HEK293 (cell line): ENCODE results near the gene CDK1.

Experiments used
- AEBP2 ChIP-seq: fragments of 450-650 bp; formaldehyde crosslinking; IDR thresholded peaks from 2 replicates; pipeline ENCODE4 v1.5.1; 2016; ENCODE audit warnings: missing biosample characterization, missing genetic modification characterization, borderline replicate concordance
- FEZF1 ChIP-seq: fragments of 450-650 bp; formaldehyde crosslinking; IDR thresholded peaks from 2 replicates; pipeline ENCODE4 v1.5.1; 2016; ENCODE audit warnings: missing biosample characterization, missing genetic modification characterization
- GLIS1 ChIP-seq: fragments of 450-650 bp; formaldehyde crosslinking; IDR thresholded peaks from 2 replicates; pipeline ENCODE4 v1.5.1; 2016; ENCODE audit warnings: missing biosample characterization, missing genetic modification characterization
- HOXD13 ChIP-seq: sonication (generic); formaldehyde crosslinking; IDR thresholded peaks from 2 replicates; pipeline ENCODE4 v1.8.0; 2022; ENCODE audit warnings: missing genetic modification reagents, borderline replicate concordance
- IKZF3 ChIP-seq: fragments of 450-650 bp; IDR thresholded peaks from 2 replicates; pipeline ENCODE4 v1.5.0; 2018; ENCODE audit warnings: missing biosample characterization, mild to moderate bottlenecking, missing genetic modification characterization, moderate library complexity
- KLF8 ChIP-seq: fragments of 450-650 bp; formaldehyde crosslinking; IDR thresholded peaks from 2 replicates; pipeline ENCODE4 v1.5.1; 2016; ENCODE audit warnings: missing biosample characterization, missing genetic modification characterization
- PRDM6 ChIP-seq: fragments of 450-650 bp; formaldehyde crosslinking; IDR thresholded peaks from 2 replicates; pipeline ENCODE4 v1.5.1; 2017; ENCODE audit warnings: missing biosample characterization, missing genetic modification characterization
- SETDB1 ChIP-seq: IDR thresholded peaks from one replicate; pipeline ENCODE4 v1.6.1; 2017; ENCODE audit warnings: mild to moderate bottlenecking, low read length, moderate library complexity, mixed read lengths; ENCODE audit not compliant: insufficient read length
- SP7 ChIP-seq: fragments of 450-650 bp; formaldehyde crosslinking; IDR thresholded peaks from 2 replicates; pipeline ENCODE4 v1.5.1; 2016; ENCODE audit warnings: missing biosample characterization, missing genetic modification characterization
- YY2 ChIP-seq: fragments of 450-650 bp; formaldehyde crosslinking; IDR thresholded peaks from 2 replicates; pipeline ENCODE4 v1.5.1; 2016; ENCODE audit warnings: missing biosample characterization, missing genetic modification characterization
- ZBTB17 ChIP-seq: fragments of 450-650 bp; formaldehyde crosslinking; IDR thresholded peaks from 2 replicates; pipeline ENCODE4 v1.5.1; 2016; ENCODE audit warnings: missing biosample characterization, missing genetic modification characterization
- ZBTB44 ChIP-seq: fragments of 450-650 bp; IDR thresholded peaks from 2 replicates; pipeline ENCODE4 v1.5.1; 2018; ENCODE audit warnings: missing biosample characterization, mild to moderate bottlenecking, missing genetic modification characterization
- ZBTB7A ChIP-seq: fragments of 450-650 bp; formaldehyde crosslinking; IDR thresholded peaks from 2 replicates; pipeline ENCODE4 v1.5.1; 2016; ENCODE audit warnings: low read depth, missing biosample characterization, missing genetic modification characterization
- ZFHX2 ChIP-seq: fragments of 450-650 bp; formaldehyde crosslinking; conservative IDR thresholded peaks from 2 replicates; pipeline ENCODE4 v1.5.1; 2016; ENCODE audit warnings: missing biosample characterization, missing genetic modification characterization
- ZFP3 ChIP-seq: fragments of 450-650 bp; formaldehyde crosslinking; IDR thresholded peaks from 2 replicates; pipeline ENCODE4 v1.5.1; 2016; ENCODE audit warnings: low read depth, missing biosample characterization, missing genetic modification characterization
- ZIC2 ChIP-seq: fragments of 450-650 bp; formaldehyde crosslinking; IDR thresholded peaks from 2 replicates; pipeline ENCODE4 v1.5.1; 2016; ENCODE audit warnings: missing biosample characterization, missing genetic modification characterization
- ZNF114 ChIP-seq: fragments of 450-650 bp; formaldehyde crosslinking; IDR thresholded peaks from 2 replicates; pipeline ENCODE4 v1.5.0; 2017; ENCODE audit warnings: missing biosample characterization, missing genetic modification characterization
- ZNF140 ChIP-seq: fragments of 450-650 bp; formaldehyde crosslinking; IDR thresholded peaks from 2 replicates; pipeline ENCODE4 v1.5.1; 2016; ENCODE audit warnings: missing biosample characterization, missing genetic modification characterization
- ZNF16 ChIP-seq: fragments of 450-650 bp; formaldehyde crosslinking; IDR thresholded peaks from 2 replicates; pipeline ENCODE4 v1.5.1; 2016; ENCODE audit warnings: low read depth, missing biosample characterization, missing genetic modification characterization
- ZNF292 ChIP-seq: fragments of 450-650 bp; formaldehyde crosslinking; IDR thresholded peaks from 2 replicates; pipeline ENCODE4 v1.5.1; 2016; ENCODE audit warnings: low read depth, missing biosample characterization, missing genetic modification characterization, borderline replicate concordance
- ZNF311 ChIP-seq: fragments of 450-650 bp; formaldehyde crosslinking; IDR thresholded peaks from 2 replicates; pipeline ENCODE4 v1.5.1; 2017; ENCODE audit warnings: missing biosample characterization, missing genetic modification characterization, borderline replicate concordance
- ZNF335 ChIP-seq: fragments of 450-650 bp; formaldehyde crosslinking; conservative IDR thresholded peaks from 2 replicates; pipeline ENCODE4 v1.5.1; 2016; ENCODE audit warnings: missing biosample characterization, missing genetic modification characterization
- ZNF341 ChIP-seq: fragments of 450-650 bp; formaldehyde crosslinking; IDR thresholded peaks from 2 replicates; pipeline ENCODE4; 2016; ENCODE audit warnings: low read depth, missing biosample characterization, missing genetic modification characterization
- ZNF391 ChIP-seq: fragments of 450-650 bp; formaldehyde crosslinking; IDR thresholded peaks from 2 replicates; pipeline ENCODE4 v1.5.1; 2016; ENCODE audit warnings: low read depth, missing biosample characterization, missing genetic modification characterization, borderline replicate concordance
- ZNF433 ChIP-seq: fragments of 450-650 bp; formaldehyde crosslinking; IDR thresholded peaks from 2 replicates; pipeline ENCODE4 v1.5.1; 2016; ENCODE audit warnings: missing biosample characterization, missing genetic modification characterization, low read depth
- ZNF560 ChIP-seq: fragments of 450-650 bp; formaldehyde crosslinking; IDR thresholded peaks from 2 replicates; pipeline ENCODE4 v1.5.1; 2017; ENCODE audit warnings: missing biosample characterization, missing genetic modification characterization, borderline replicate concordance
- ZNF561 ChIP-seq: fragments of 450-650 bp; IDR thresholded peaks from 2 replicates; pipeline ENCODE4 v1.5.1; 2018; ENCODE audit warnings: missing biosample characterization, missing genetic modification characterization, borderline replicate concordance
- ZNF610 ChIP-seq: fragments of 450-650 bp; formaldehyde crosslinking; IDR thresholded peaks from 2 replicates; pipeline ENCODE4 v1.5.1; 2016; ENCODE audit warnings: missing biosample characterization, missing genetic modification characterization, borderline replicate concordance
- ZNF660 ChIP-seq: fragments of 450-650 bp; IDR thresholded peaks from 2 replicates; pipeline ENCODE4 v1.5.1; 2018; ENCODE audit warnings: missing biosample characterization, mild to moderate bottlenecking, missing genetic modification characterization
- ZNF692 ChIP-seq: fragments of 450-650 bp; formaldehyde crosslinking; IDR thresholded peaks from 2 replicates; pipeline ENCODE4 v1.5.1; 2016; ENCODE audit warnings: missing biosample characterization, missing genetic modification characterization
- ZNF704 ChIP-seq: fragments of 450-650 bp; formaldehyde crosslinking; IDR thresholded peaks from 2 replicates; pipeline ENCODE4 v1.5.1; 2016; ENCODE audit warnings: missing biosample characterization, missing genetic modification characterization
- ZNF76 ChIP-seq: fragments of 450-650 bp; formaldehyde crosslinking; IDR thresholded peaks from 2 replicates; pipeline ENCODE4; 2016; ENCODE audit warnings: low read depth, missing biosample characterization, missing genetic modification characterization, borderline replicate concordance
- ZNF768 ChIP-seq: fragments of 450-650 bp; formaldehyde crosslinking; IDR thresholded peaks from 2 replicates; pipeline ENCODE4 v1.5.1; 2018; ENCODE audit warnings: missing biosample characterization, mild to moderate bottlenecking, missing genetic modification characterization

The CDK1 gene

GRCh38 chr10:60732807-60733516, 45.3 kb upstream of the CDK1 start (continued):
- TF ChIP-seq GLIS1 (tag by site-specific recombination): peak; percentile 92
- no peak for TF ChIP-seq ZNF704 (tag by site-specific recombination)
- 0 out of 2 replicates have a peak, but pooled peaks have one; percentile 14 for TF ChIP-seq KLF8 (tag by site-specific recombination)
- TF ChIP-seq ZNF76: 0 out of 2 replicates have a peak, but pooled peaks have one; percentile 25
- TF ChIP-seq ZNF292 (tag by site-specific recombination): no peak
- no peak for TF ChIP-seq ZNF610
- no peak for TF ChIP-seq ZNF768 (tag by site-specific recombination)
- TF ChIP-seq ZFHX2 (tag by site-specific recombination): peak; percentile 27; the same call in 1 of the 2 replicates
- no peak for TF ChIP-seq ZNF311
- TF ChIP-seq ZNF692: 0 out of 2 replicates have a peak, but pooled peaks have one; percentile 26
- no peak for TF ChIP-seq ZNF391
- TF ChIP-seq ZBTB44 (tag by site-specific recombination): no peak
- no peak for TF ChIP-seq FEZF1
- TF ChIP-seq ZNF140 (tag by site-specific recombination): no peak
- TF ChIP-seq ZNF660 (tag by site-specific recombination): peak; percentile 81; the same call in 1 of the 2 replicates
- no peak for TF ChIP-seq SP7 (tag by site-specific recombination)
- no peak for TF ChIP-seq ZNF114 (tag by site-specific recombination)
- TF ChIP-seq ZNF560 (tag by site-specific recombination): no peak
- no peak for TF ChIP-seq HOXD13
- TF ChIP-seq AEBP2 (tag by site-specific recombination): no peak
- no peak for TF ChIP-seq ZBTB7A (tag by site-specific recombination)
- TF ChIP-seq ZNF561 (tag by site-specific recombination): 0 out of 2 replicates have a peak, but pooled peaks have one; percentile 78
- no peak for TF ChIP-seq ZNF341 (tag by site-specific recombination)
- TF ChIP-seq IKZF3 (tag by site-specific recombination): peak; percentile 59
- TF ChIP-seq ZNF16: no peak
- no peak for TF ChIP-seq YY2 (tag by site-specific recombination)
- peak; percentile 59 for TF ChIP-seq ZBTB17
- no peak for TF ChIP-seq PRDM6 (tag by site-specific recombination)
- TF ChIP-seq ZFP3 (tag by site-specific recombination): no peak
- TF ChIP-seq ZIC2 (tag by site-specific recombination): peak; percentile 25
- TF ChIP-seq SETDB1: no peak
- peak; percentile 49 for TF ChIP-seq ZNF335 (tag by site-specific recombination)
- TF ChIP-seq ZNF433 (tag by site-specific recombination): no peak
